ENCODE measurements around the gene KHDRBS1. TPM values are rescaled to one million over a fixed set of nuclear protein-coding genes. Genes with fewer than 3 reads are reported as not detected.
"Not testable (repeated sequence)": the region's sequence is repeated elsewhere in the genome, so short reads cannot be mapped to it uniquely, and the experiment has no call there.

The KHDRBS1 gene
- total RNA-seq, 1 donor from 2014 or later: 59.0 TPM

DNA sequence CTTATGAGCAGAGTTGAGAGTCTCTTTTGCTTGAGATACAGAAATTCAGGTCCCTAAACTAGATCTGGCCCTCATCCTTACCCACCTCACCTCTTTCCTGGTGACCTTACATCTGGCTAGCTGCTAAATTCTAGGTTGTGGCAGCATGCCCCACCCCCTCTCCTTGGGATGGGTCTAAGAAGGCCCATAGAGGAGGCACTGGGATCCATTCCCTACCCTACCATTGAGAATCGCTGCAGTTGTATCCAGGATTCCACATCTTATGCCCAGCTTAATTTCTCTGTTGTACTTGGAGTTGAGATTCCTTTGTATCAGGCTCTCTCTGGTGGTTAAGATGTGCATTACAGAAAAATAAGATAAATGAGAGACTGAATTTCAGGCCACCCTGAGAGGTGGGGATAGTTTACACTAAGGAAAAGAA is 49.6 kb downstream of the KHDRBS1 start:
- DNase-seq (ENCODE audit: low spot score): peak; percentile 81

DNA sequence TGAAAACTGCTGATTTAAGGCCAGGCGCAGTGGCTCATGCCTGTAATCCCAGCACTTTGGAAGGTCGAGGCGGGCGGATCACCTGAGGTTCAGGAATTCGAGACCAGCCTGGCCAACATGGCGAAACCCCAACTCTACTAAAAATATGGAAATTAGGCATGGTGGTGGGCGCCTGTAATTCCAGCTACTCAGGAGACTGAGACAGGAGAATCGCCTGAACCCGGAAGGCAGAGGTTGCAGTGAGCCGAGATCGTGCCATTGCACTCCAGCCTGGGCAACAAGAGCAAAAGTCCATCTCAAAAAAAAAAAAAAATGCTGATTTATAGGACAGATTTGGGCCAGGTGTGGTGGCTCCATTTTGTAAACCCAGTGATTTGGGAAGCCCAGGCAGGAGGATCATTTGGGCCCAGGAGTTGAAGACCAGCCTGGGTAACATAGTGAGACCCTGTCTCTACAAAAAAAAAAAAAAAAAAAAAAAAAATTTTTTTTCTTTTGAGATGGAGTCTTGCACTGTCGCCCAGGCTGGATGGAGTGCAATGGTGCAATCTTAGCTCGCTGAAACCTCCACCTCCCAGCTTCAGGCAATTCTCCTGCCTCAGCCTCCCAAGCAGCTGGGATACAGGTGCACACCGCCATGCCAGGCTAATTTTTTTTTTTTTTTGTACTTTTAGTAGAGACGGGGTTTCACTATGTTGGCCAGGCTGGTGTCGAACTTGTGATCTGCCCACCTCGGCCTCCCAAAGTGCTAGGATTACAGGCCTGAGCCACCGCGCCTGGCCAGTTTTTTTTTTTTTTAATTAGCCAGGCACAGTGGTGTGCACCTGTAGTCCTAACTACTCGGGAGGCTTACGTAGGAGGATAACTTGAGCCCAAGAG is 52.2 kb downstream of the KHDRBS1 start:
- not testable (repeated sequence) for DNase-seq (ENCODE audit: low spot score)

DNA sequence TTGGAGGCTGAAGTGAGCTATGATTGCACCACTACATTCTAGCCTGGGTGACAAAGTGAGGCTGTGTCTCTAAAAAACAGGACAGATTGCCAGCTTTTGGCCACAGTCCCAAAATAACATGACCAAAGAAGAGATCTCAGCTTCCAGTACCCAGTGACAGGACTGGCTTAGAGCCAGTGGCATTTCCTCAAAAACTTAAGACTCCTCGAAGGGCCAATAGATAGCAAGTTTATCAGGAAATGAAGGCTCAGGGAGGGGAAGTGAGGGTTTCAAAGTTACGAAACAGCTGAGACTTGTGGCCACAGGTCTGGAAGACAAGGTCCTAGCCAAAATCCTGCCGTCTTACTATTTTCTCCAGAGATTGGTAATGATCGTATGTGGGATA is 52.8 kb downstream of the KHDRBS1 start:
- DNase-seq (ENCODE audit: low spot score): peak; percentile 89

DNA sequence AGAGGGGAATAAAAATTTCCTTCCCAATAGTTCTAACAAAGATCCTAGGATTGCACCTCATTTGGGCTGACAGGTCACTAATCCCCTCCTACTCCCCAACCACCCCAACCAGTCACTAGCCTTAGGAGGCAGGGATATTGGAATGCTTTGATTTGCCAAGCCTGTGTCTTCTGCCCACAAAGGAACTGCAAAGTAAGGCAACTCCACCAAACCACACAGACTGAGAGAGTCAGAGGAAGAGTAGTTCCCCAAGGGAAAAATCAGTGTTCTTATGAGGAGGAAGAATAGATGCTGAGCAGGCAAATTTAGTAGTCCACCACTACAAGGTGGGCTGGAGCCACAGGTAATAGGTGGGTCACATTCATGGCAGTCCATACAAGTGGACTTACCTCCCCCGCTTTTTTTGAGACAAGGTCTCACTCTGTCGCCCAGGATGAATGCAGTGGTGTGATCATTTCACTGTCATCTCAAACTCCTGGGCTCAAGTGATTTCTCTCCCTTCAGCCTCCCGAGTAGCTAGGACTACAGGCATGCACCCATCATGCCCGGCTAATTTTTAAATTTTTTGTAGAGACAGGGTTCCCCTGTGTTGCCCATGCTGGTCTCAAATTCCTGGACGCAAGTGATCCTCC is 55.4 kb downstream of the KHDRBS1 start:
- DNase-seq (ENCODE audit: low spot score): no peak

DNA sequence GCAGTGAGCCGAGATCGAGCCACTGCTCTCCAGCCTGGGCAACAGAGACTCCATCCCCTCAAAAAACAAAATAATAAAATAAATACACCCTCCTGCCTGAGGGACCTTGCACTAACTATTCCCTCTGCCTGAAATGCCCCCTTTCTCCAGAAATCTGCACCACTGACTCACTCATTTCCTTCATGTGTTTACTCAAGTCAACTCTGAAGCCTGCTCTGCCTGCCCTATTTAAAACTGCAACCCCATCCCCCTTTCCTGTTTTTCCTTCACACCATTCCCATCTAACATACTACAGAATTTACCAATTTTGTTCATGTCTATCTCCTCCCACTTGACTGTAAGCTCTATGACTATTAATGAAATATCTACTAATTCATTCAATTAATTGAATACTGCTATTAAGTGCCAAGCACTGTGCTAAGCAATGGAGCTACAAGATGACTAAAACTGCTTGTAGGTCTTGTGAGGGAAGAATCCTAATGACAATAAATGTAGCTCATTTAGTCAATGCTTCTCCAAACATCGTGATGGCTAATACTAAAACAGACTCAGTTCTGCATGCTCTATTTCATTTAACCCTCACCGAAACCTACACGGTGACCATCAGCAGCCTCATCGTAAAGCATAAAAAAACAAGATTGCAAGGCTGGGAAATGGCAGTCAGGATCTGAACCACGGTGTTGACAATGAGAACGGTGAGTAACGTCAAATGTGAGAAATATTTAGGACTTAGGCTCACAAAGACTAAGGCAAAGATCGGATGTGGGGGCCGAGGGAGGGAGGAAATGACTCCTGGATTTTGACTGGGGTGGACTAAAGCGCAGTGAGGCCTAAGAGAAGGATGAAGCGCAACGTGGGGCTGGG is 58.3 kb downstream of the KHDRBS1 start:
- DNase-seq (ENCODE audit: low spot score): peak; percentile 21

DNA sequence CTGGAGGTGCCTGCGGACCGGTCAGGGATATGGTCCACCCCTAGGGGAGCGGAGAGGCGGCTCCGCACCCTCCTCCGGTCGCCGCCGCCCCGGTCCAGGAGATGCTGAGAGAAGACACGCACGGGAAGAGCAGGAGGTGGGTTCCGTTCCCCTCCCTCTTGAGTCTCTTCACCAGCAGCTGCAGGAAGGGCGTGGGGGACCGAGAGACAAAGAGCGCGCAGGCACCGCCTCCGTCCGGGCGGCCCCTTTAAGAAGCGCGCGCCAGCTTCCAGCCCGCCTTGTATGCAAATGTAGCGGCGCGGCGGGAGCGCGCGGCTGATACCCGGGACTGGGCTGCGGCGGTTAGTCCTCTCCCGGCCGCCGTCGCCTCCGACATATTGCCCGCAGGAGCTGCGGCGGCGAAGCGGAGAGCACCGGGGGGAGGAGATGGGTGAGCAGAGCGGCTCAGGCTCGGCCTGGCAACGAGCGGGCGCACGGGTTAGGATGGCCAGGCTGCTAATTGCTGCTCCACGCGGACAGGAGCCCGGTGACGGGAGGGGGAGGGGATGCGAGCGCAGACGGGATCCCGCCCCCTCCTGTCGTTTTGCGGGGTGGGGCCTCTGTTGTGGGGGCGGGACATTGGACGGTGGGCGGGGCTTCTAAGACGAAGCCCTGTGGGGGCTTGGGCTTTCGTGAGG is 59.1 kb downstream of the KHDRBS1 start, which contains the start of gene TMEM39B:
TMEM39B (plus strand) TSS at position 318 of the 677 bp plus-strand sequence; CDS start at position 427, 109 bp downstream.
- peak; percentile 98 for DNase-seq (ENCODE audit: low spot score)

DNA sequence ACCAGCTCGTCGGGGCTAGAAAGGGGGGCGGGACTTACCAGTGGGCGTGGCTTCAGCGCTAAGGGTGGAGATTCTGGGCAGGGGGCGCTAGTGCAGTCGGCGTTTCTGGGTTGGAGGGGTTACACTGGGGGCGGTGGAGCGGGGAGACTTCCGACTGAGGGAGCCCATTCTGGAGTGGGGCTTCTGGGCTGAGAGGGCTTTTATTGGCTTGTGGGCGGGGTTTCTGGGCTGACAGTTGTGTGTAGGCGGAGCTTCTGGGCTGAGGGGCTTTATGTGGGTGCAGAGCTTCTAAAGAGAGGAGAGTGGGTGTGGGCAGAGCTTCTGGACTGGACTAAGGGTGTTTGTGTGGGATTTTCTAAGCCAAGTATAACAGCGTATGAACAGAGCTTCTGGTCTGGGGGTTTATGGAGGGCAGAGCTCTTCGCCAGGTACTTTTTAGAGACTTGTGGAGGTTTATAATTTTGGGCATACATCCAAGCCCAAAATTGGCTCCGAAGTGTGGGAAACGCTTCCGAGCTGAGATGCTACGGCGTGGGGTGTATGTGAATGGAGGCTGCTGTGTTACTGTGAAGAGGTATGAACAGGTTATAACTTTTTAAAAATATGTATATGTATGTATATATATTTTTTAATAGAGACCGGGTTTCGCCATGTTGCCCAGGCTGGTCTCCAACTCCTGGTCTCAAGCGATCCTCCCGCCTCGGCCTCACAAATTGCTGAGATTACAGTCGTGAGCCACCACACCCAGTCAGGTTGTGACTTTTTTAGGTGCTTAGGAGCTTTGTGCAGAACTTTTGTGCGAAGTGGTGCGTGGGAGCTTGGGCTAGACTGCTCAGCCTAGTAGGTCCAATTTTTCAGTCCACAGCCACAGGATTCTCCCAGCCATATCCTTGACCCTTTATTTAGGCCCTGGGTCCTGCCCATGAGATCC is 59.9 kb downstream of the KHDRBS1 start:
- no peak for DNase-seq (ENCODE audit: low spot score)

DNA sequence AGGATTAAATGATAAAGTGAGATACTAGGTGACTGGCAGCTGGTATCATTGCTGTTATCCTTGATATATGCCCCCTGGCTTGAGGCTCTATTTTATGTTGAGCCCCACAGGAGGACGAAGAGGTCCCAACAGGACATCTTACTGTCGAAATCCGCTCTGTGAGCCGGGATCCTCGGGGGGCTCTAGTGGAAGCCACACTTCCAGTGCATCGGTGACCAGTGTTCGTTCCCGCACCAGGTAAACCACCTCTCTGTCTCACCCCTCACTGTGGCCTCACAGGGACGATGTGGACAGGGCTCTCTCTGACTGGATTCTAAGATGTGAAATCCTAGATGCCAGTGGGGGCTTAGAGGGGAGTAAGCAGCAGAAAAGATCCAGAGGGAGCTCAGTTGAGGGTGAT is 61.2 kb downstream of the KHDRBS1 start:
- DNase-seq (ENCODE audit: low spot score): no peak

DNA sequence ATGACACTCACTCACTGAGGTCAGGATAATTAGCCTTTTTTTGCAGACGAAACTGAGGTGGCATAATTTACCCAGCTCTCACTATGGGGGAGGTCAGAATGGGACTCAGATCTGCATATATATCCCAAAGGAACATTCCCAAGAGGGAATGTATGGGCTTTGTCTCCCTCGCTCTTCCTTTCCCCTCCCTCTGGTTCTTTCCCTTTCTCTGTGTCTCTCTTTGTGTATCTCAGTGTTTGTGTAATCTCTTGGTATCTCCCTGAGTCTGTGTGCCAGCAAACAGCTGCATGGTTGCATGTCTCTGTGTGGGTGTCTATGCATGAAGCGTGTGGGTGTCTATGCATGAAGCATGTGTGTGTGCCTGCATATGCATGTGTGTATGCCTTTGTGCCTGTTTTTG is 63.8 kb downstream of the KHDRBS1 start:
- no peak for DNase-seq (ENCODE audit: low spot score)

DNA sequence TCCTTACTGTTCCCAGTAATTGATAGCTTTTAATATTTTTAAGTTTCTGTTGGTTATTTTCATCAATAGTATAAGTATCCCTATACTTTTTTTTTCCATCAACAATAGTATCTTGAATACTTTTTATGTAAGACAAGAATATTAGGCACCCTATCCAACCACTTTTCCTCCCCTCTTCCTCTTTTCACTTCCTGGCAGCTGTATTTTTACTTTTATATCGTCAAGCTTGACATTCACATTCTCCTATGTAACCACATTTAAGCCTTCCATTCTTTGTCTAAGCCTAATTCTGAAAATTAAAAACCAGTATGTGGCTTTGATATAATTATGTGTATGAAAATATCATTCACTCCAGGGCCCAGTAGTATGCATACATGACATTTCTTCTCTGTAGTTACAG is 68.4 kb downstream of the KHDRBS1 start:
- DNase-seq (ENCODE audit: low spot score): no peak

DNA sequence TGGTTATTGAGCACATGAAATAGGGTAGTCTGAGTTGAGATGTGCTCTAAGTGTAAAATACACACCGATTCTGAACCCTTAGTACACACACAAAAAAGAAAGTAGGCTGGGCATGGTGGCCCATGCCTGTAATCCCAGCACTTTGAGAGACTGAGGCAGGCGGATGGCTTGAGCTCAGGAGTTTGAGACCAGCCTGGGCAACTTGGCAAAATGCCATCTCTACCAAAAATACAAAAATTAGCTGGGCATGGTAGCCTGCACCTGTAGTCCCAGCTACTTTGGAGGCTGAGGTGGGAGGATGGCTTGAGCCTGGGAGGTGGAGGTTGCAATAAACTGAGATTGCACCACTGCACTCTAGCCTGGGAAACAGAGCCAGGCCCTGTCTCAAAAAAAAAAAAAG is 72.7 kb downstream of the KHDRBS1 start:
- DNase-seq (ENCODE audit: low spot score): not testable (repeated sequence)

DNA sequence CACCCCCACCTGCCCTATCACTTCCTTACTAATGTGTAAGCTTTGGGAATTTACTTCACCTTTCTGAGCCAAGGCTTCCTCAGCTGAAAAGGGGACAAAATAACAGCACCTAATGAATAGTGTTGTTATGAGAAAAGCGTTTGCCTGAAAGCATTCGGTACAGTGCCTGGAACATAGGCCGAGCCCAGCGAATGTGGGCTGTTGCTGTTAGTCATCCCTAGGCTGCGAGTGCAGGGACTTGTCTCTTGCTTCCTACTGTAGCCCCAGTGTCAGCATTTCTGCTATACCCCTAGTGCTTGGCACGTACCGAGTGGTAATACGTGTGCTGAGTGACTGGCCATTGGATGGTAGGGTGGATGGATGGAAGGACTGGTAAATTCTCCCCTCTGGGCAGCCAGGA is 77.5 kb downstream of the KHDRBS1 start:
- no peak for DNase-seq (ENCODE audit: low spot score)

DNA sequence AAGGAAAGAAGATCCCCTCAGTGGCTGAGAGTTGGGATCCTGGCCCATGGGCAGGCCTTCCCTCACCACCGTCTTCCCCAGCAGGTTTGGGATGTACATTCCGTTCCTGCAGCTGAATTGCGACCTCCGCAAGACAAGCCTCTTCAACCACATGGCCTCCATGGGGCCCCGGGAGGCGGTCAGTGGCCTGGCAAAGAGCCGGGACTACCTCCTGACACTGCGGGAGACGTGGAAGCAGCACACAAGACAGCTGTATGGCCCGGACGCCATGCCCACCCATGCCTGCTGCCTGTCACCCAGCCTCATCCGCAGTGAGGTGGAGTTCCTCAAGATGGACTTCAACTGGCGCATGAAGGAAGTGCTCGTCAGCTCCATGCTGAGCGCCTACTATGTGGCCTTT is 77.9 kb downstream of the KHDRBS1 start:
- DNase-seq (ENCODE audit: low spot score): no peak

Other genes starting within 250 kb of the KHDRBS1 start
- 13.2 TPM for gene ADGRB2, start 249.5 kb upstream of the KHDRBS1 start, total RNA-seq (ENCODE audit: insufficient read depth, low replicate concordance)
- gene SPOCD1, start 197.8 kb upstream of the KHDRBS1 start, total RNA-seq (ENCODE audit: insufficient read depth, low replicate concordance): 4.1 TPM
- 544 TPM for gene PTP4A2, start 75.5 kb upstream of the KHDRBS1 start, total RNA-seq (ENCODE audit: insufficient read depth, low replicate concordance)
- gene TMEM39B, start 59.1 kb downstream of the KHDRBS1 start, total RNA-seq (ENCODE audit: insufficient read depth, low replicate concordance): 0.96 TPM
- gene KPNA6, start 94.2 kb downstream of the KHDRBS1 start, total RNA-seq (ENCODE audit: insufficient read depth, low replicate concordance): 22.9 TPM
- 40.9 TPM for gene TXLNA, start 165.8 kb downstream of the KHDRBS1 start, total RNA-seq (ENCODE audit: insufficient read depth, low replicate concordance)
- 7.2 TPM for gene CCDC28B, start 186.7 kb downstream of the KHDRBS1 start, total RNA-seq (ENCODE audit: insufficient read depth, low replicate concordance)
- gene IQCC, start 191.8 kb downstream of the KHDRBS1 start, total RNA-seq (ENCODE audit: insufficient read depth, low replicate concordance): 1.7 TPM
- gene DCDC2B, start 195.2 kb downstream of the KHDRBS1 start, total RNA-seq (ENCODE audit: insufficient read depth, low replicate concordance): 0.72 TPM
- gene TMEM234, start 208.5 kb downstream of the KHDRBS1 start, total RNA-seq (ENCODE audit: insufficient read depth, low replicate concordance): 5.5 TPM
- gene EIF3I, start 208.5 kb downstream of the KHDRBS1 start, total RNA-seq (ENCODE audit: insufficient read depth, low replicate concordance): 125 TPM
- not detected for gene FAM167B, start 233.4 kb downstream of the KHDRBS1 start, total RNA-seq (ENCODE audit: insufficient read depth, low replicate concordance)
- 0.96 TPM for gene LCK, start 237.4 kb downstream of the KHDRBS1 start, total RNA-seq (ENCODE audit: insufficient read depth, low replicate concordance)